ENCODE data around the gene WNT3A. TPM values are rescaled to one million over a fixed set of nuclear protein-coding genes. Genes with fewer than 3 reads are reported as not detected.
A peak's percentile ranks its signal among the peaks of the same experiment; 100 is the strongest.

WNT3A gene
- total RNA-seq, 4 donors from 2014 or later: 0.76 to 2.7 (median 1.3) TPM

DNA sequence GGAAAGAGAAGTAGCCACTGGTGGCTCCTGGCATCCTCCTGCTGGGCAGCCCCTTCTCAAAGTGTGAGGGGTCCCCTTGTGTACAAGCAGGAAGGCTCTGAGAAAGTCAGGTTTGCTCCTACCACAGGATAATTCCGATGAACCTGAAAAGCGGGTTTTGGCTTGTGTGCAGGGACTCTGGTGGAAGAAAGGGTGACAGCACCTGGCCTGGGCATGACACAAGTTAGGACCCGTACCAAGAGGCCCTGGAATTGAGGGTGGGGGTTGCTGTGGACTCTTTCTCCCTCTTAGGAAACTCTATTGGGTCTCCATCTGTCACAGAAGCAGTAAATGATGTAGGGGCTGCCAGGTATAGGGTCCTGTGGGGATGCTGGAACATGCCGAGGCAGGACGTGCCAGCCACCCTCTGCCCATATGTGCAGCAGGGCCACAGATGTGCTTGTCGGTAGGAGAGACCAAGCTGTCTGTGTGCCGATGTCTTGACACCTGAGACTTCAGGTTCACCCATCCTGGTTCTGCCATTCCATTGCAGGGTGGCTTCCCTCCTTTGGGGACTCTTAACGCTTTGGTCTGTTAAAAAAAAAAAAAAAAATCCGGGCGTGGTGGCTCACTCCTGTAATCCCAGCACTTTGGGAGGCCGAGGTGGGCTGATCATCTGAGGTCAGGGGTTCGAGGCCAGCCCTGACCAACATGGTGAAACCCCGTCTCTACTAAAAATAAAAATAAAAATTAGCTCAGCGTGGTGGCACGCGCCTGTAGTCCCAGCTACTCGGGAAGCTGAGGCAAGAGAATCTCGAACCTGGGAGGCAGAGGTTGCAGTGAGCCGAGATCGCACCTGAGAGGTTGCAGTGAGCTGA is 86.5 kb downstream of the WNT3A start:
- intact Hi-C loops (cut with DNase I): no loop called here
- H3K27ac ChIP-seq: peak overlapping the region; percentile 32 to 100 (median 57)
- H3K4me3 ChIP-seq: no peak overlapping the region
- peaks cover 0 to 12% (median 10%) of the 10 kb centered on the region in 3 donors for H3K9me3 ChIP-seq
- peaks cover 50 to 78% (median 56%) of the 10 kb centered on the region in 3 donors for H3K4me1 ChIP-seq
- 77 to 80% methylated on average over 17 to 19 of the region's 20 CpGs for WGBS, 2 donors
- no peak for DNase-seq
- no peaks in the 10 kb centered on the region for H3K27me3 ChIP-seq
- H3K36me3 ChIP-seq: peaks cover 18 to 50% (median 19%) of the 10 kb centered on the region in 3 donors
- TF ChIP-seq, protein P1, sequence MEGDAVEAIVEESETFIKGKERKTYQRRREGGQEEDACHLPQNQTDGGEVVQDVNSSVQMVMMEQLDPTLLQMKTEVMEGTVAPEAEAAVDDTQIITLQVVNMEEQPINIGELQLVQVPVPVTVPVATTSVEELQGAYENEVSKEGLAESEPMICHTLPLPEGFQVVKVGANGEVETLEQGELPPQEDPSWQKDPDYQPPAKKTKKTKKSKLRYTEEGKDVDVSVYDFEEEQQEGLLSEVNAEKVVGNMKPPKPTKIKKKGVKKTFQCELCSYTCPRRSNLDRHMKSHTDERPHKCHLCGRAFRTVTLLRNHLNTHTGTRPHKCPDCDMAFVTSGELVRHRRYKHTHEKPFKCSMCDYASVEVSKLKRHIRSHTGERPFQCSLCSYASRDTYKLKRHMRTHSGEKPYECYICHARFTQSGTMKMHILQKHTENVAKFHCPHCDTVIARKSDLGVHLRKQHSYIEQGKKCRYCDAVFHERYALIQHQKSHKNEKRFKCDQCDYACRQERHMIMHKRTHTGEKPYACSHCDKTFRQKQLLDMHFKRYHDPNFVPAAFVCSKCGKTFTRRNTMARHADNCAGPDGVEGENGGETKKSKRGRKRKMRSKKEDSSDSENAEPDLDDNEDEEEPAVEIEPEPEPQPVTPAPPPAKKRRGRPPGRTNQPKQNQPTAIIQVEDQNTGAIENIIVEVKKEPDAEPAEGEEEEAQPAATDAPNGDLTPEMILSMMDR (IDR thresholded peaks at IDR 0.05): peak in 2 of 6 experiments; percentile 4 to 11
- TF ChIP-seq POLR2A (IDR thresholded peaks at IDR 0.05): no peak

DNA sequence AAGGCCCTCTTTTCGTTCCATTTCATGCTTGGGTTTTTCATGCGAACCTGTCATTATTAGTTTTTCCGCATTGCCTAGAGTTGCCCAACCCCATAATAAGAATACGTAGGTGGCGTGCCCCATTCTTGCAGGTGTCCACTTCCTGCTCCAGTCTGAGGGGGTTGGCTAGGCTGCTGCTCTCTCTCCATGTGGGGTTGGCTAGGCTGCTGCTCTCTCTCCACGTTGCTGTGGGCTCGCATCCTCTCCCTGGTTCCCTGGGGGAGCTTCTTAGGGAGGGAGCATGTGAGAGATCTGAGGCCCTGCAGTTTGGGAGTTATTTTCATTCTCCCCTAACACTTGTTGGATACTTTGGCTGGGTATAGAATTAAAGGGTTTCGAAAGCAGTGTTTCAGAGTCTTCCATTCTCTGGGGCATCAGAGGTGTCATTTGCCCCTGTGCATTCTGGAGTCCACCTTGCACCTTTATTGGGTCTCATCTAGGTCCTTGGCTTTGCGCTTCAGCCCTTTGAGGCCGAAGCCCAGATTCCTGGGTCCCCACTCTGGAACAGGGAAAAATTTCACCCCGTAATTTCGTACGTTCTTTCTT is 87.7 kb downstream of the WNT3A start:
- no peak for TF ChIP-seq POLR2A (IDR thresholded peaks at IDR 0.05)
- TF ChIP-seq, protein P1 (IDR thresholded peaks at IDR 0.05): no peak
- peaks cover 37 to 71% (median 43%) of the 10 kb centered on the region in 3 donors for H3K4me1 ChIP-seq
- intact Hi-C loops (cut with DNase I): no loop called here
- DNase-seq: no peak
- H3K4me3 ChIP-seq: no peak overlapping the region
- no peaks in the 10 kb centered on the region for H3K27me3 ChIP-seq
- 85 to 93% methylated on average over 10 to 13 of the region's 13 CpGs for WGBS, 2 donors
- H3K27ac ChIP-seq: no peak overlapping the region
- peaks cover 0 to 12% (median 10%) of the 10 kb centered on the region in 3 donors for H3K9me3 ChIP-seq
- H3K36me3 ChIP-seq: peaks cover 26 to 56% (median 27%) of the 10 kb centered on the region in 3 donors

DNA sequence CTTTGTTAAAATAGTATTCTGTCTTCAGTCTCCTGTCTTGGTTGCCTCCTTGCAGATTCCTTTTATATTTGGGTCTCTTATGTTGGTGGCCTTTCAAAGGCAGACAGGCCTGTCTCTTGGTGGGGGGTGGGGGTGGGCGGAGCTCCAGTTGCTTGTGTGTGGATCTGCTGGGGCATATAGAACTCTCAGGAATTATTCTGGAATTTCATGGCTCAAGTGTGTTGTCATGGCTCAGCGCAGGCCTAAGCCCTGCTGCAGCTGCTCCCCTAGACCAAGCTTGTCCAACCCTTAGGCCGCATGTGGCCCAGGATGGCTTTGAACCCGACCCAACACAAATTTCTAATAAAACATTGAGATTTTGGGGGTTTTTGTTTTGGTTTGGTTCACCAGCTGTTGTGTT is 88.4 kb downstream of the WNT3A start:
- Histone ChIP-seq H3K9me3 (peaks cover 0 to 12% (median 10%) of the 10 kb centered on the region in 3 donors), H3K4me3 (no peak overlapping the region), H3K27me3 (no peaks in the 10 kb centered on the region), H3K27ac (no peak overlapping the region), H3K36me3 (peaks cover 29 to 62% (median 33%) of the 10 kb centered on the region in 3 donors), H3K4me1 (peaks cover 31 to 71% (median 37%) of the 10 kb centered on the region in 3 donors)
- no peak for DNase-seq
- intact Hi-C loops (cut with DNase I): no loop called here
- WGBS, 2 donors: 92 to 100% methylated on average over 2 of the region's 4 CpGs
- TF ChIP-seq, protein P1 (IDR thresholded peaks at IDR 0.05): no peak
- no peak for TF ChIP-seq POLR2A (IDR thresholded peaks at IDR 0.05)

DNA sequence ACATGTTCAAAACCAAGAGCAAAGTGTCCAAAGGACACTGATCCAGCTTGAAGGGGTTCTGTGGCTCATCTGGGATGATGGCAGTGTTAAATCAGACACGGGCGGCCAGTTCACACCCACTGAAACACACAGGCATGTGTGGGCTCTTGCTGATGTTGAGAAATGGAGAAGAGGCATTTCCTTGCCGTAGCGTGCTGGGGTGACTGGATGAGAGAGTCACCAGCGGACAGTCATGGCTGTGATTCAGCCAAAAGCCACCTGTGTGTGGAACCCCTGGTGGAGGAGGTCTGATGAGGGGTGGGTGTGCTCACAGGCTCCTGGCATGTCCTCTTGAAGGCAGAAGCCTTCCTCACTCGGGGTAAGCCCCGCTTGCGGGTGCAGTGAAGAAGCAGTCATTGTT is 89.1 kb downstream of the WNT3A start:
- H3K4me1 ChIP-seq: peaks cover 23 to 71% (median 29%) of the 10 kb centered on the region in 3 donors
- peaks cover 30 to 70% (median 33%) of the 10 kb centered on the region in 3 donors for H3K36me3 ChIP-seq
- H3K27me3 ChIP-seq: no peaks in the 10 kb centered on the region
- intact Hi-C loops (cut with DNase I): no loop called here
- 76 to 95% methylated on average over 5 to 6 of the region's 8 CpGs for WGBS, 2 donors
- no peak overlapping the region for H3K27ac ChIP-seq
- H3K9me3 ChIP-seq: peaks cover 0 to 12% (median 10%) of the 10 kb centered on the region in 3 donors
- no peak overlapping the region for H3K4me3 ChIP-seq
- TF ChIP-seq, protein P1 (IDR thresholded peaks at IDR 0.05): no peak
- no peak for TF ChIP-seq POLR2A (IDR thresholded peaks at IDR 0.05)
- no peak for DNase-seq

Data from esophagus squamous epithelium (tissue), 5 donors.